ENCODE results near the gene DKKL1.
A peak's percentile ranks its signal among the peaks of the same experiment; 100 is the strongest.

Gene DKKL1

GRCh38 chr19:49396738-49397505, 33.2 kb downstream of the DKKL1 start:
- DNase-seq = no peak

- no peak for DNase-seq
Observed at GRCh38 chr19:49398001-49398615, 34.4 kb downstream of the DKKL1 start.

GRCh38 chr19:49398931-49399330, 35.3 kb downstream of the DKKL1 start:
- no peak for DNase-seq

GRCh38 chr19:49400029-49400428, 36.4 kb downstream of the DKKL1 start:
- no peak for DNase-seq

- no peak for DNase-seq
Observed at GRCh38 chr19:49403404-49404187, 39.9 kb downstream of the DKKL1 start.

- DNase-seq = no peak
Observed at GRCh38 chr19:49407079-49407478, 43.4 kb downstream of the DKKL1 start.

- DNase-seq = no peak
Observed at GRCh38 chr19:49407482-49408015, 43.9 kb downstream of the DKKL1 start.

GRCh38 chr19:49408816-49409440, 45.3 kb downstream of the DKKL1 start:
- DNase-seq = no peak

- DNase-seq = peak; percentile 34
Observed at GRCh38 chr19:49409441-49410029, 45.9 kb downstream of the DKKL1 start.

GRCh38 chr19:49411681-49412326, 48.1 kb downstream of the DKKL1 start:
- no peak for DNase-seq

GRCh38 chr19:49413348-49413747, 49.7 kb downstream of the DKKL1 start:
- DNase-seq = no peak

- no peak for DNase-seq
Observed at GRCh38 chr19:49414256-49414655, 50.6 kb downstream of the DKKL1 start.

- DNase-seq = no peak
Observed at GRCh38 chr19:49415102-49415809, 51.6 kb downstream of the DKKL1 start.

GRCh38 chr19:49415810-49416200, 52.1 kb downstream of the DKKL1 start:
- DNase-seq = no peak

- DNase-seq = no peak
Observed at GRCh38 chr19:49417088-49417487, 53.4 kb downstream of the DKKL1 start.

GRCh38 chr19:49418511-49418910, 54.8 kb downstream of the DKKL1 start:
- DNase-seq = no peak

GRCh38 chr19:49419173-49419572, 55.5 kb downstream of the DKKL1 start:
- DNase-seq = no peak

- DNase-seq = no peak
Observed at GRCh38 chr19:49420227-49420626, 56.5 kb downstream of the DKKL1 start.

GRCh38 chr19:49421039-49421877, 57.6 kb downstream of the DKKL1 start:
- DNase-seq = peak; percentile 41

- DNase-seq = no peak
Observed at GRCh38 chr19:49421878-49422202, 58.2 kb downstream of the DKKL1 start.

Data from activated CD4-positive, alpha-beta T cell treated with anti-CD3 and anti-CD28 coated beads, Interleukin-2, amount 50 U/mL, for 16 hours (primary cell).